CD14-positive monocyte (primary cell): ENCODE results near the gene CCDC116. TPM values are rescaled to one million over a fixed set of nuclear protein-coding genes. Genes with fewer than 3 reads are reported as not detected.
"Not testable (repeated sequence)": the region's sequence is repeated elsewhere in the genome, so short reads cannot be mapped to it uniquely, and the experiment has no call there.

Experiments used
- DNase-seq, 3 donors: peaks; one replicate each; pipeline ENCODE4 v3.0.0-alpha.2; 2011 to 2022
- H2AFZ ChIP-seq: 2 replicates; pipeline ENCODE4 v1.6.0; 2012; ENCODE audit warnings: mild to moderate bottlenecking, low read depth, low read length, inconsistent platforms; ENCODE audit not compliant: insufficient read depth, poor library complexity, severe bottlenecking
- H3K27ac ChIP-seq, 2 donors: 1 replicate in 1 of 2; 2 replicates in 1 of 2; pipeline ENCODE4 v1.5.1; 2012 to 2013; ENCODE audit warnings: low read length in 2 of 2, control low read depth in 1 of 2, inconsistent platforms in 1 of 2, low read depth in 1 of 2, mild to moderate bottlenecking in 1 of 2
- H3K27me3 ChIP-seq, 2 donors: one replicate each; pipeline versions ENCODE4 v1.6.0 to v1.6.1; 2011 to 2013; ENCODE audit warnings: low read length in 2 of 2; ENCODE audit not compliant: control insufficient read depth in 2 of 2, insufficient read depth in 2 of 2
- H3K36me3 ChIP-seq, 2 donors: replicated peaks in 1 of 2; 1 replicate in 1 of 2; 2 replicates in 1 of 2; pipeline versions ENCODE4 v1.5.1 to v1.6.1; 2012 to 2013; ENCODE audit warnings: low read length in 2 of 2, control low read depth in 1 of 2, inconsistent platforms in 1 of 2, mild to moderate bottlenecking in 1 of 2; ENCODE audit not compliant: insufficient read depth in 2 of 2, control insufficient read depth in 1 of 2
- H3K4me1 ChIP-seq, 2 donors: 1 replicate in 1 of 2; 2 replicates in 1 of 2; pipeline versions ENCODE4 v1.5.1 to v1.6.1; 2012 to 2013; ENCODE audit warnings: low read length in 2 of 2, control low read depth in 1 of 2, inconsistent platforms in 1 of 2, mild to moderate bottlenecking in 1 of 2, moderate library complexity in 1 of 2; ENCODE audit not compliant: insufficient read depth in 2 of 2, control insufficient read depth in 1 of 2
- H3K4me2 ChIP-seq: replicated peaks from 2 replicates; pipeline ENCODE3; 2012; ENCODE audit warnings: low read length, moderate library complexity, mild to moderate bottlenecking; ENCODE audit not compliant: poor library complexity, severe bottlenecking; ENCODE audit errors: extremely low read depth
- H3K4me3 ChIP-seq, 3 experiments: fragments of 200-600 bp in 1 of 3; sonication (generic) in 1 of 3; replicated peaks in 1 of 3; 1 replicate in 2 of 3; 2 replicates in 1 of 3; pipeline ENCODE4 v1.5.1; 2011 to 2013; ENCODE audit warnings: low read length in 3 of 3, mild to moderate bottlenecking in 3 of 3, control low read depth in 2 of 3, low read depth in 2 of 3, inconsistent platforms in 1 of 3, moderate library complexity in 1 of 3
- H3K79me2 ChIP-seq: 2 replicates; pipeline ENCODE4 v1.6.0; 2012; ENCODE audit warnings: mild to moderate bottlenecking, control low read depth, inconsistent platforms, low read length, moderate library complexity; ENCODE audit not compliant: insufficient read depth
- H3K9ac ChIP-seq: 2 replicates; pipeline ENCODE4 v1.6.0; 2017; ENCODE audit warnings: low read length, mild to moderate bottlenecking; ENCODE audit not compliant: insufficient read depth, poor library complexity, severe bottlenecking
- H3K9me3 ChIP-seq, 2 donors: replicated peaks in 1 of 2; 1 replicate in 1 of 2; 2 replicates in 1 of 2; pipeline versions ENCODE4 v1.5.1 to v1.6.1; 2012 to 2013; ENCODE audit warnings: low read length in 2 of 2, control low read depth in 1 of 2; ENCODE audit not compliant: control insufficient read depth in 1 of 2, insufficient read depth in 1 of 2
- H4K20me1 ChIP-seq: 2 replicates; pipeline ENCODE4 v1.6.0; 2012; ENCODE audit warnings: mild to moderate bottlenecking, low read length, control low read depth, moderate library complexity; ENCODE audit not compliant: insufficient read depth
- H3K27ac Mint-ChIP-seq, 7 donors: one replicate each; pipeline ENCODE4 v1.8.0; 2020; ENCODE audit warnings: mild to moderate bottlenecking in 7 of 7, mixed read lengths in 7 of 7, moderate library complexity in 6 of 7, inconsistent platforms in 2 of 7
- H3K27me3 Mint-ChIP-seq, 3 donors: one replicate each; pipeline ENCODE4 v1.8.0; 2021 to 2022; ENCODE audit warnings: low read depth in 3 of 3, mild to moderate bottlenecking in 3 of 3, mixed read lengths in 3 of 3, moderate library complexity in 3 of 3, inconsistent platforms in 1 of 3
- H3K36me3 Mint-ChIP-seq, 2 donors: one replicate each; pipeline ENCODE4 v1.8.0; 2020; ENCODE audit warnings: mixed read lengths in 2 of 2, inconsistent platforms in 1 of 2, mild to moderate bottlenecking in 1 of 2
- H3K4me1 Mint-ChIP-seq: one replicate; pipeline ENCODE4 v1.8.0; 2020; ENCODE audit warnings: mild to moderate bottlenecking, mixed read lengths
- H3K4me3 Mint-ChIP-seq, 2 donors: one replicate each; pipeline ENCODE4 v1.8.0; 2020; ENCODE audit warnings: mild to moderate bottlenecking in 2 of 2, mixed read lengths in 2 of 2, moderate library complexity in 1 of 2
- H3K9me3 Mint-ChIP-seq, 7 donors: one replicate each; pipeline ENCODE4 v1.8.0; 2020 to 2022; ENCODE audit warnings: mixed read lengths in 7 of 7, mild to moderate bottlenecking in 6 of 7, moderate library complexity in 6 of 7, inconsistent platforms in 2 of 7
- CTCF ChIP-seq: fragments of 200-600 bp; IDR thresholded peaks from one replicate; pipeline ENCODE4 v1.8.0; 2022; ENCODE audit warnings: antibody characterized with exemption, mild to moderate bottlenecking
- WGBS: methylation state at CpG from one replicate; pipeline ENCODE4 v1.1.5; 2013; ENCODE audit warnings: missing lambda C conversion rate; ENCODE audit not compliant: insufficient coverage; 5-methylcytosine and 5-hydroxymethylcytosine counted together
- intact Hi-C, 2 donors: fragments of 100-400 bp; cut with micrococcal nuclease; formaldehyde crosslinking; loops; one replicate each; pipeline versions ENCODE4 v1.15.0 to v1.15.1; 2023
- polyA plus RNA-seq, 3 donors: library from polyadenylated mRNA; depleted of rRNA in 1 of 3; unstranded in 2 of 3; stranded (reverse) in 1 of 3; fragments of 300-500 nt in 2 of 3; fragments of >200 nt in 1 of 3; fragmentation: Illumina TruSeq in 2 of 3; gene quantifications; 1 replicate in 2 of 3; 2 replicates in 1 of 3; pipeline ENCODE4 v1.2.3, GENCODE V29; 2012 to 2021

The CCDC116 gene
- polyA plus RNA-seq, 3 donors: 0.21 TPM; not detected in 2

DNA sequence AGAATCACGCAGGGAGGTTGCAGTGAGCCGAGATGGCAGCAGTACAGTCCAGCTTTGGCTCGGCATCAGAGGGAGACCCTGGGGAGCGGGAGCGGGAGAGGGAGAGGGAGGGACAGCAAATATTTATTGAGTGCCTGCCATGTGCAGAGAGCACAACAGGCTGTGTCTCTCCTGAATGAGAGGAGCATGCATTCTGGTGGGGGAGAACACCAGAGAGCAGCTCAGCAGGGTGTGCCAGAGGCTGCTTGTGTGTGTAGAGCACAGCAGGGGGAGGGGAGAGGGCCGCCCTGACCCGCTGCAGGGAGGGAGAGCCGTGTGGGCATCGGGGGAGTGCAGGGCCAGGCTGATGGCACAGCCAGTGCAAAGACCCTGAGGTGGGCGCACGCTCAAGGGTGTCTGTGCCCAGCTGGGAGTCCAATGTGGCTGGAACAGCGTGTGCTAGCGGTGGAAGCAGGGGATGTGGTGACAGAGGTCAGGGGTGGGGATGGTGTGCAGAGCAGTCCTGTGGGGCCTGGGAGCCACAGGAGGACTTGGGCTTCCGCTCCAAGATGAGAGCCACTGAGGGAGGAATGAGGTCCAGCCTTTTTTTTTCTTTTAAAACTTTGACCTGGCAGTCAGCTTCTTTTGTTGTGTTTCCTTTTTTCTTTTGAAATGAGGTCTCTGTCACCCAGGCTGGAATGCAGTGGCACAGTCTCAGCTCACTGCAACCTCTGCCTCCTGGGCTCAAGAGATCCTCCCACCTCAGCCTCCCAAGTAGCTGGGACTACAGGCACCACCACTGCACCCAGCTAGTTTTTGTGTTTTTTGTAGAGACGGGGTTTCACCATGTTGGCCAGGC is 45.3 kb downstream of the CCDC116 start:
- Histone ChIP-seq H3K4me2 (no peak overlapping the region), H3K27ac (no peak overlapping the region), H3K9ac (no peak overlapping the region), H3K4me1 (no peaks in the 10 kb centered on the region), H3K36me3 (peaks cover 63 to 64% of the 10 kb centered on the region in 2 donors), H3K79me2 (peaks cover 8% of the 10 kb centered on the region), H3K9me3 (no peaks in the 10 kb centered on the region), H2AFZ (no peak overlapping the region), H4K20me1 (peaks cover 19% of the 10 kb centered on the region), H3K27me3 (no peaks in the 10 kb centered on the region), H3K4me3 (no peak overlapping the region)
- H3K27me3 Mint-ChIP-seq: no peaks in the 10 kb centered on the region
- H3K4me3 Mint-ChIP-seq: no peak overlapping the region
- no peaks in the 10 kb centered on the region for H3K4me1 Mint-ChIP-seq
- peaks cover 77 to 91% of the 10 kb centered on the region in 2 donors for H3K36me3 Mint-ChIP-seq
- TF ChIP-seq CTCF: no peak
- DNase-seq: no peak
- intact Hi-C loops: no loop called here
- H3K27ac Mint-ChIP-seq: peak overlapping the region in 1 of 7 donors; percentile 35
- peaks cover 0 to 3% (median 2%) of the 10 kb centered on the region in 7 donors for H3K9me3 Mint-ChIP-seq
- 96% methylated on average over 10 of the region's 15 CpGs for WGBS

DNA sequence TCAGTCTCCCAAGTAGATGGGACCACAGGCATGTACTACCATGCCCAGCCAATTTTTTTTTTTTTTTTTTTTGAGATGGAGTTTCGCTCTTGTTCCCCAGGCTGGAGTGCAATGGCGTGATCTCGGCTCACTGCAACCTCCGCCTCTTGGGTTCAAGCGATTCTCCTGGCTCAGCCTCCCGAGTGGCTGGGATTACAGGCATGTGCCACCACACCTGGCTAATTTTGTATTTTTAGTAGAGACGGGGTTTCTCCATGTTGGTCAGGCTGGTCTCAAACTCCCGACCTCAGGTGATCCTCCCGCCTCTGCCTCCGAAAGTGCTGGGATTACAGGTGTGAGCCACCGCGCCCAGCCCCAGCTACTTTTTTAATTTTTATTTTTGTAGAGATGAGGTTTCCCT is 46.3 kb downstream of the CCDC116 start:
- H3K27me3 Mint-ChIP-seq, H3K4me1 ChIP-seq, H3K4me2 ChIP-seq, H4K20me1 ChIP-seq, H3K27me3 ChIP-seq, H3K4me3 Mint-ChIP-seq, H3K27ac ChIP-seq, H3K4me1 Mint-ChIP-seq, H3K4me3 ChIP-seq, H3K9me3 ChIP-seq, H3K9me3 Mint-ChIP-seq, H3K9ac ChIP-seq, H3K79me2 ChIP-seq, DNase-seq, intact Hi-C loops, H2AFZ ChIP-seq, H3K27ac Mint-ChIP-seq: not testable (repeated sequence)
- H3K36me3 Mint-ChIP-seq: peaks cover 75 to 90% of the 10 kb centered on the region in 2 donors
- 100% methylated on average over 2 of the region's 12 CpGs for WGBS
- H3K36me3 ChIP-seq: peaks cover 63 to 64% of the 10 kb centered on the region in 2 donors
